ENCODE data around the gene CD79B. TPM values are rescaled to one million over a fixed set of nuclear protein-coding genes. Genes with fewer than 3 reads are reported as not detected.
A peak's percentile ranks its signal among the peaks of the same experiment; 100 is the strongest.

Gene CD79B
- total and polyA plus RNA-seq, 2 experiments from 2014 or later = 0.23 TPM; not detected in 1

- no peak overlapping the region for H3K4me3 ChIP-seq
- H3K4me1 ChIP-seq (ENCODE audit: low read depth) = no peaks in the 10 kb centered on the region
- H3K27me3 ChIP-seq = no peaks in the 10 kb centered on the region
- H3K36me3 ChIP-seq = no peaks in the 10 kb centered on the region
- H3K9me3 ChIP-seq (ENCODE audit: low read depth) = no peaks in the 10 kb centered on the region
- DNase-seq (ENCODE audit: low read depth in 1 of 2, low spot score in 1 of 2) = no peak
- no peak for TF ChIP-seq CTCF (IDR thresholded peaks at IDR 0.05; ENCODE audit: low read depth, low read length)
- H3K27ac ChIP-seq = no peak overlapping the region
Observed at GRCh38 chr17:63966646-63967264, 34.6 kb upstream of the CD79B start.

- Histone ChIP-seq H3K36me3 (no peaks in the 10 kb centered on the region), H3K9me3 (ENCODE audit: low read depth) (no peaks in the 10 kb centered on the region), H3K4me3 (no peak overlapping the region), H3K27me3 (no peaks in the 10 kb centered on the region), H3K4me1 (ENCODE audit: low read depth) (no peaks in the 10 kb centered on the region), H3K27ac (no peak overlapping the region)
- TF ChIP-seq CTCF (IDR thresholded peaks at IDR 0.05; ENCODE audit: low read depth, low read length) = no peak
- DNase-seq (ENCODE audit: low read depth in 1 of 2, low spot score in 1 of 2) = no peak
Observed at GRCh38 chr17:63963123-63963522, 31.0 kb upstream of the CD79B start.

GRCh38 chr17:63962298-63962744, 30.2 kb upstream of the CD79B start:
- H3K4me3 ChIP-seq = no peak overlapping the region

GRCh38 chr17:63961355-63962212, 29.5 kb upstream of the CD79B start:
- peak; percentile 90 to 91 for DNase-seq (ENCODE audit: low read depth in 1 of 2, low spot score in 1 of 2)
- H3K4me1 ChIP-seq (ENCODE audit: low read depth) = no peaks in the 10 kb centered on the region
- no peaks in the 10 kb centered on the region for H3K36me3 ChIP-seq
- no peaks in the 10 kb centered on the region for H3K27me3 ChIP-seq
- peak overlapping the region; percentile 2 for H3K4me3 ChIP-seq
- no peak overlapping the region for H3K27ac ChIP-seq
- no peak for TF ChIP-seq CTCF (IDR thresholded peaks at IDR 0.05; ENCODE audit: low read depth, low read length)
- no peaks in the 10 kb centered on the region for H3K9me3 ChIP-seq (ENCODE audit: low read depth)

More at GRCh38 chr17:63962298-63962744, 30.2 kb upstream of the CD79B start:
- Histone ChIP-seq H3K9me3 (ENCODE audit: low read depth) (no peaks in the 10 kb centered on the region), H3K27me3 (no peaks in the 10 kb centered on the region), H3K4me1 (ENCODE audit: low read depth) (no peaks in the 10 kb centered on the region), H3K27ac (no peak overlapping the region), H3K36me3 (no peaks in the 10 kb centered on the region)
- no peak for TF ChIP-seq CTCF (IDR thresholded peaks at IDR 0.05; ENCODE audit: low read depth, low read length)
- DNase-seq (ENCODE audit: low read depth in 1 of 2, low spot score in 1 of 2) = no peak

- no peak for DNase-seq (ENCODE audit: low read depth in 1 of 2, low spot score in 1 of 2)
- Histone ChIP-seq H3K9me3 (ENCODE audit: low read depth) (no peaks in the 10 kb centered on the region), H3K4me3 (no peak overlapping the region), H3K36me3 (no peaks in the 10 kb centered on the region), H3K27me3 (no peaks in the 10 kb centered on the region), H3K4me1 (ENCODE audit: low read depth) (no peaks in the 10 kb centered on the region), H3K27ac (no peak overlapping the region)
- no peak for TF ChIP-seq CTCF (IDR thresholded peaks at IDR 0.05; ENCODE audit: low read depth, low read length)
Observed at GRCh38 chr17:63960430-63960829, 28.3 kb upstream of the CD79B start.

All from cardiac muscle cell (in vitro differentiated cells and primary cell).